ENCODE measurements around the gene GRPR.

DNA sequence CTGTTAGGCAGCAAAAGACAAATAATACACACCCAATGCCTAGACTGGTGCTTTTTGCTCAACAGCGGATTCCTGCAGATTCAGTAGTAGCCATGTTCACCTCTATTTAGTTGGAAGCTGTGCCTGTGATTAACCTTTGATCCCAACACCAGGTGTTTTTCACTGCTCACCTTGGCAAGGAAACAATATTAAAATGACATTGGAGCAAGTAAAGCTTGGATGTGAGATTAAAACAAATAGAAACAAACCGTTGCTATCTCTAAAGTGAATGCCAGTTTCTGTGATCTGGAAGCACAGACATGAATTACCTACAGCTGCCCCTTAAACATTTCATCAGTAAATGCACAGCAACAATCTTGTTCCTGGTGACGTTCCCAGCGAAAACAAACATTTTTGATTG, 79.6 kb downstream of the GRPR start:
- no peak for TF ChIP-seq CTCF (IDR thresholded peaks at IDR 0.05)
- TF ChIP-seq POLR2AphosphoS5 (IDR thresholded peaks at IDR 0.05; ENCODE audit: insufficient read depth in 1 of 2, low read depth in 1 of 2), result no peak
- no peak for TF ChIP-seq POLR2A (IDR thresholded peaks at IDR 0.05)

Data from vagina (tissue), 2 donors.